H1 (cell line): Measurements from ENCODE around the gene BMAL2. TPM values are rescaled to one million over a fixed set of nuclear protein-coding genes. Genes with fewer than 3 reads are reported as not detected.

Experiments
- CTCF ChIA-PET: fragments of 300-600 bp; sonication (Branson Sonifier 250); formaldehyde crosslinking; loops from one replicate; lab custom pipeline; 2021; ENCODE audit not compliant: partially characterized antibody; lab: Charles Lee
- POLR2A ChIA-PET: fragments of 300-600 bp; sonication (Branson Sonifier 250); formaldehyde crosslinking; loops from one replicate; lab custom pipeline; 2021; ENCODE audit warnings: inconsistent platforms; ENCODE audit not compliant: partially characterized antibody; lab: Charles Lee
- DNase-seq, 2 experiments: peaks; one replicate each; pipeline versions ENCODE4 v3.0.0 to v3.0.0-alpha.2; 2010 to 2022; ENCODE audit warnings: low spot score in 2 of 2, low read depth in 1 of 2, mixed read lengths in 1 of 2
- FAIRE-seq: peaks from 2 replicates; lab custom pipeline; 2011; peaks lifted over from hg19 to GRCh38; lab: Jason Lieb, UNC
- H2AFZ ChIP-seq: 2 replicates; pipeline ENCODE4 v1.8.1; 2012; ENCODE audit warnings: low read length, inconsistent platforms
- H2AK5ac ChIP-seq: 2 replicates; pipeline ENCODE4 v1.6.1; 2013; ENCODE audit warnings: low read depth, low read length
- H2BK120ac ChIP-seq: replicated peaks from 2 replicates; pipeline ENCODE3; 2013; ENCODE audit warnings: low read depth, low read length, inconsistent platforms
- H2BK12ac ChIP-seq: 2 replicates; pipeline ENCODE4 v1.6.1; 2013; ENCODE audit warnings: low read depth, low read length
- H2BK15ac ChIP-seq: 2 replicates; pipeline ENCODE4 v1.6.1; 2013; ENCODE audit warnings: low read length
- H2BK20ac ChIP-seq: 2 replicates; pipeline ENCODE4 v1.6.1; 2013; ENCODE audit warnings: low read length
- H2BK5ac ChIP-seq: 2 replicates; pipeline ENCODE4 v1.6.1; 2013; ENCODE audit warnings: low read depth, low read length
- H3K14ac ChIP-seq: 2 replicates; pipeline ENCODE4 v1.6.1; 2013; ENCODE audit warnings: inconsistent platforms; ENCODE audit not compliant: insufficient read length
- H3K18ac ChIP-seq: 2 replicates; pipeline ENCODE4 v1.6.1; 2013; ENCODE audit warnings: low read length; ENCODE audit errors: extremely low read depth
- H3K23ac ChIP-seq: 2 replicates; pipeline ENCODE4 v1.6.1; 2013; ENCODE audit warnings: inconsistent platforms; ENCODE audit not compliant: insufficient read length
- H3K23me2 ChIP-seq: 2 replicates; pipeline ENCODE4 v1.6.1; 2013; ENCODE audit warnings: low read depth, low read length
- H3K27ac ChIP-seq: 2 replicates; pipeline ENCODE4 v1.6.1; 2011; ENCODE audit warnings: low read depth, low read length, inconsistent platforms
- H3K27me3 ChIP-seq, 4 experiments: replicated peaks in 1 of 4; 1 replicate in 1 of 4; 2 replicates in 3 of 4; pipeline versions ENCODE4 v1.6.1 to v1.8.1; 2011 to 2013; ENCODE audit warnings: low read length in 3 of 4, mild to moderate bottlenecking in 3 of 4, inconsistent platforms in 2 of 4, mixed read lengths in 2 of 4, moderate library complexity in 1 of 4; ENCODE audit not compliant: control insufficient read depth in 3 of 4, insufficient read depth in 3 of 4; ENCODE audit errors: extremely low read depth in 1 of 4
- H3K36me3 ChIP-seq, 4 experiments: 2 replicates each; pipeline versions ENCODE4 v1.6.1 to v1.8.1; 2011 to 2013; ENCODE audit warnings: mild to moderate bottlenecking in 4 of 4, low read length in 3 of 4, moderate library complexity in 2 of 4, control low read depth in 1 of 4, inconsistent platforms in 1 of 4; ENCODE audit not compliant: insufficient read depth in 4 of 4, control insufficient read depth in 2 of 4
- H3K4ac ChIP-seq: replicated peaks from 2 replicates; pipeline ENCODE3; 2013; ENCODE audit warnings: low read length, low read depth, mixed read lengths, inconsistent platforms; ENCODE audit not compliant: insufficient read length
- H3K4me1 ChIP-seq, 4 experiments: replicated peaks in 1 of 4; 1 replicate in 1 of 4; 2 replicates in 3 of 4; pipeline versions ENCODE4 v1.6.1 to v1.8.1; 2011 to 2013; ENCODE audit warnings: low read length in 3 of 4, inconsistent platforms in 2 of 4, mixed read lengths in 1 of 4; ENCODE audit not compliant: insufficient read depth in 4 of 4, control insufficient read depth in 3 of 4
- H3K4me2 ChIP-seq, 2 experiments: 2 replicates each; pipeline versions ENCODE4 v1.6.1 to v1.8.1; 2011 to 2013; ENCODE audit warnings: low read depth in 2 of 2, low read length in 2 of 2, control low read depth in 1 of 2, inconsistent platforms in 1 of 2, mild to moderate bottlenecking in 1 of 2; ENCODE audit not compliant: insufficient read depth in 1 of 2
- H3K4me3 ChIP-seq, 4 experiments: fragments of 200-600, 300-600 bp in 1 of 4; sonication (generic), shearing (Covaris generic), sonication (Bioruptor Twin) in 1 of 4; 2 replicates each; pipeline versions ENCODE4 v1.5.1 to v1.8.1; 2011 to 2016; ENCODE audit warnings: low read length in 4 of 4, low read depth in 3 of 4, control low read depth in 2 of 4, inconsistent platforms in 2 of 4, mild to moderate bottlenecking in 2 of 4, mixed read lengths in 1 of 4, moderate library complexity in 1 of 4; ENCODE audit not compliant: insufficient read depth in 2 of 4; ENCODE audit errors: extremely low read depth in 1 of 4
- H3K56ac ChIP-seq: replicated peaks from 2 replicates; pipeline ENCODE3; 2013; ENCODE audit warnings: low read depth, mild to moderate bottlenecking, mixed read lengths, low read length, inconsistent platforms; ENCODE audit not compliant: insufficient read length
- H3K79me1 ChIP-seq: 2 replicates; pipeline ENCODE4 v1.6.1; 2013; ENCODE audit warnings: low read depth, low read length, control low read depth
- H3K79me2 ChIP-seq, 2 experiments: 2 replicates each; pipeline versions ENCODE4 v1.6.1 to v1.8.1; 2012 to 2013; ENCODE audit warnings: low read length in 2 of 2, mild to moderate bottlenecking in 2 of 2, inconsistent platforms in 1 of 2; ENCODE audit not compliant: insufficient read depth in 2 of 2, control insufficient read depth in 1 of 2
- H3K9ac ChIP-seq, 4 experiments: replicated peaks in 1 of 4; 1 replicate in 1 of 4; 2 replicates in 3 of 4; pipeline versions ENCODE4 v1.6.1 to v1.8.1; 2011 to 2013; ENCODE audit warnings: low read depth in 3 of 4, low read length in 3 of 4, control low read depth in 2 of 4, mild to moderate bottlenecking in 2 of 4, moderate library complexity in 2 of 4, inconsistent platforms in 1 of 4; ENCODE audit errors: extremely low read depth in 1 of 4
- H3K9me3 ChIP-seq, 2 experiments: 2 replicates each; pipeline versions ENCODE4 v1.6.1 to v1.8.1; 2012 to 2013; ENCODE audit warnings: mild to moderate bottlenecking in 2 of 2, moderate library complexity in 2 of 2, control low read depth in 1 of 2, inconsistent platforms in 1 of 2, low read depth in 1 of 2, low read length in 1 of 2, mixed read lengths in 1 of 2; ENCODE audit not compliant: insufficient read depth in 2 of 2
- H4K20me1 ChIP-seq, 2 experiments: replicated peaks in 1 of 2; 2 replicates each; pipeline versions ENCODE3 to v1.8.1; 2011 to 2013; ENCODE audit warnings: inconsistent platforms in 2 of 2, low read length in 2 of 2, mild to moderate bottlenecking in 1 of 2; ENCODE audit not compliant: insufficient read depth in 2 of 2, control insufficient read depth in 1 of 2
- H4K5ac ChIP-seq: 2 replicates; pipeline ENCODE4 v1.6.1; 2013; ENCODE audit warnings: low read length, low read depth, mixed read lengths, inconsistent platforms; ENCODE audit not compliant: insufficient read length
- H4K8ac ChIP-seq: 2 replicates; pipeline ENCODE4 v1.8.0; 2013; ENCODE audit warnings: mild to moderate bottlenecking, moderate library complexity, low read length, inconsistent platforms; ENCODE audit not compliant: insufficient read depth; ENCODE audit errors: extremely low read depth
- H4K91ac ChIP-seq: replicated peaks from 2 replicates; pipeline ENCODE3; 2013; ENCODE audit warnings: low read length, mixed read lengths, inconsistent platforms; ENCODE audit not compliant: insufficient read length
- FOSL1 ChIP-seq: IDR thresholded peaks from 2 replicates; pipeline ENCODE4 v1.6.1; 2011; ENCODE audit warnings: mild to moderate bottlenecking, low read depth, low read length, moderate library complexity; ENCODE audit not compliant: insufficient read depth
- GABPA ChIP-seq: IDR thresholded peaks from 2 replicates; pipeline ENCODE4 v1.6.1; 2011; ENCODE audit warnings: mild to moderate bottlenecking, low read length, moderate library complexity, borderline replicate concordance; ENCODE audit not compliant: insufficient read depth
- RXRA ChIP-seq: IDR thresholded peaks from 2 replicates; pipeline ENCODE4 v1.6.1; 2011; ENCODE audit warnings: low read depth, mild to moderate bottlenecking, low read length, moderate library complexity; ENCODE audit not compliant: insufficient read depth
- TCF12 ChIP-seq: IDR thresholded peaks from 2 replicates; pipeline ENCODE4 v1.6.1; 2011; ENCODE audit warnings: low read depth, mild to moderate bottlenecking, low read length
- WGBS, 2 experiments: shearing (Covaris generic) in 1 of 2; methylation state at CpG; one replicate each; pipeline versions ENCODE4 v1.1.6 to v1.1.7; 2013 to 2015; ENCODE audit warnings: low lambda C conversion rate in 2 of 2, mixed read lengths in 2 of 2, inconsistent platforms in 1 of 2, low coverage in 1 of 2, missing lambda C conversion rate in 1 of 2; ENCODE audit not compliant: insufficient replicate concordance in 2 of 2, insufficient coverage in 1 of 2, insufficient read length in 1 of 2; ENCODE audit errors: extremely low coverage in 1 of 2, missing lambda C conversion rate in 1 of 2; 5-methylcytosine and 5-hydroxymethylcytosine counted together
- polyA plus RNA-seq, 7 experiments: library from polyadenylated mRNA; depleted of rRNA in 3 of 7; stranded (reverse) in 5 of 7; unstranded in 2 of 7; fragments of >200 nt in 5 of 7; fragments of 200-250 nt in 2 of 7; gene quantifications; 1 replicate in 5 of 7; 2 replicates in 1 of 7; 4 replicates in 1 of 7; pipeline versions ENCODE4 v1.2.1 to v1.2.3, GENCODE V29; 2011 to 2013; ENCODE audit warnings: missing spikeins in 2 of 7, mixed read lengths in 2 of 7
- total RNA-seq: library from RNA; stranded (reverse); fragmentation: NEBNext Ultra II Directional; extraction: Animal tissue kit (Norgen Biotek cat#: 25700); gene quantifications from 2 replicates; pipeline ENCODE4 v1.2.1, GENCODE V29; 2021

Gene BMAL2
- total and polyA plus RNA-seq, 2 of the 8 experiments (the other 6 are each of a cell fraction or from before 2014, with no cell fraction given), result 3.2 to 20.6 TPM

- WGBS, 2 experiments, result 74% methylated on average over 7 of the region's 7 CpGs; no CpG with 5 or more reads in 1 of the 2 experiments
- no peak overlapping the region for H3K4ac ChIP-seq
- no peaks in the 10 kb centered on the region for H3K23me2 ChIP-seq
- no peak overlapping the region for H2AK5ac ChIP-seq
- H3K27me3 ChIP-seq, result no peaks in the 10 kb centered on the region
- H3K9me3 ChIP-seq, result no peaks in the 10 kb centered on the region
- peaks cover 0 to 33% of the 10 kb centered on the region in 2 experiments; a peak in 2 of 4 replicates for H3K79me2 ChIP-seq
- H3K27ac ChIP-seq, result no peak overlapping the region
- ChIA-PET POLR2A (no interaction called here), CTCF (interaction anchor here (0.6 kb wide), 1 partner anchor 34 kb away, joined by 3 read pairs; no protein-coding TSS in a partner anchor)
- DNase-seq (no peak), FAIRE-seq (no peak)
- no peak overlapping the region for H3K4me2 ChIP-seq
- H3K4me3 ChIP-seq, result no peak overlapping the region
- no peak overlapping the region for H2BK5ac ChIP-seq
- H4K91ac ChIP-seq, result no peak overlapping the region
- H2AFZ ChIP-seq, result no peak overlapping the region
- no peak overlapping the region for H2BK120ac ChIP-seq
- H3K36me3 ChIP-seq, result no peaks in the 10 kb centered on the region
- no peak overlapping the region for H2BK12ac ChIP-seq
- no peak overlapping the region for H3K14ac ChIP-seq
- H3K79me1 ChIP-seq, result peaks cover 3% of the 10 kb centered on the region; the same call in 1 of the 2 replicates
- TF ChIP-seq FOSL1 (no peak), GABPA (no peak), TCF12 (no peak), RXRA (no peak)
- H3K4me1 ChIP-seq, result peaks cover 0 to 5% (median 4%) of the 10 kb centered on the region in 4 experiments; a peak in 2 of 7 replicates
- no peak overlapping the region for H3K18ac ChIP-seq
- H2BK15ac ChIP-seq, result no peak overlapping the region
- H4K5ac ChIP-seq, result no peak overlapping the region
- peaks cover 0 to 4% of the 10 kb centered on the region in 2 experiments for H4K20me1 ChIP-seq
- H4K8ac ChIP-seq, result no peak overlapping the region
- no peak overlapping the region for H3K23ac ChIP-seq
- H3K9ac ChIP-seq, result no peak overlapping the region
- no peak overlapping the region for H3K56ac ChIP-seq
- H2BK20ac ChIP-seq, result no peak overlapping the region
Observed at GRCh38 chr12:27351476-27351875, 18.8 kb downstream of the BMAL2 start.
